HG03432 (cell line): ENCODE data around the gene PRKAG3.
"Not testable (repeated sequence)": the region's sequence is repeated elsewhere in the genome, so short reads cannot be mapped to it uniquely, and the experiment has no call there.

ENCODE experiments used
- ATAC-seq: cut with Tn5 transposase; IDR thresholded peaks from one replicate; pipeline ENCODE4 v1.9.1; 2021; ENCODE audit warnings: mild to moderate bottlenecking, moderate library complexity; ENCODE audit not compliant: unreplicated experiment

Gene PRKAG3

DNA sequence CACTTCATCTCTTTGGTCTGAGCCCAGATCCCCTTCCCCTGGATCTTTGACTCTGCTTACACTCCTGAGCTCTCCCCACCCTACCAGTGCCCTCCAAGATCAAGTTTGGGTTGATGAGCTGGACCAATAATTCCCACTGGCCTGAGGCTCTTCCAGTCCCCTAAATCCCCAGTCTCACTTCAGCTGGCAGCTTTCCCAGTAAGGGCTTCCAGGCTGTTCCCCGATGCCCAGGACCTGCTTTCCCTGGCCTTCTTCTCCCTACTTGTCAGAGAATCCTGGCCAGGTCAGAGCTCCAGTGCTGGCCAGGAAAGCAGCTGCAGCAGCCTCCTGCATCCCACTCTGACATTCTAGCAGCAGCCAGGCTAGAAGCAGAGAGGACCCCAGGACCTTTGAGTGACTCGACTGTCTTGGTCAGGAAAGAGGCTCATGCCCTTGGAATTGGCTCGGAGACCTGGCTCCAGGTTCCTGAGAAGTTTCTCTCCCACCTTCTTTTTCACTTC, 31.5 kb upstream of the PRKAG3 start:
- ATAC-seq = no peak

DNA sequence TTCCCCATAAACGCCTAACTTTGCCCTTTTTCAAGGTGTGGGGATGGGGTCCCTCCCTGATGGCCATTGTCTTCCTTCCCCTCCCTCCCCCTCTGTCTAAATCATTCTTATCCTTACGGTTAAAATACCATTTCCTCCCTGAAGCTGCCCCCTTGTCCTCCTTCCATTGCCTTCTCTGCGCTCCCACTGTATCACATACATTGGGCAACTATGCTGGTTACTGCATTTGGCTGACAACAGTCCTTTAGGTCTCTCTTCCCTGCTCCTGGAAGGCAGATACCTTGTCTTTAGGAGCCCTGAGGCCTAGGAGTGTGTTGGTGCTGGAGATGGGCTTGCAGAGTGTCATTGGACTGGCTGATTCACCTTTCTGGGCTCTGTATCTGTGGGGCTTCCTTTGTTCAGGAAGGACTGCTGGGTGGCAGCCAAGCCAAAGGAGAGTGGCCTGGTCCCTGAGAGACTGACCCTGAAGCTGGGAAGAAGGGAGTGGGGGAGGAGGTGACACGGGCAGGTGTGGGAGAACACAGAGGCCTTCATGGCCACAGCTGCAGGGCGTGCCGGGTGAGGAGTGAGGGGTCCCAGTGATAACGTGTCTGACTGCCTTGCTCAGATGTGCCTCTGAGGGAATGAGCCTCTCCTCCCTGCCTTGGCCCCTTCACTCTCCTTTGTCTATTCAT, 30.2 kb upstream of the PRKAG3 start:
- no peak for ATAC-seq

DNA sequence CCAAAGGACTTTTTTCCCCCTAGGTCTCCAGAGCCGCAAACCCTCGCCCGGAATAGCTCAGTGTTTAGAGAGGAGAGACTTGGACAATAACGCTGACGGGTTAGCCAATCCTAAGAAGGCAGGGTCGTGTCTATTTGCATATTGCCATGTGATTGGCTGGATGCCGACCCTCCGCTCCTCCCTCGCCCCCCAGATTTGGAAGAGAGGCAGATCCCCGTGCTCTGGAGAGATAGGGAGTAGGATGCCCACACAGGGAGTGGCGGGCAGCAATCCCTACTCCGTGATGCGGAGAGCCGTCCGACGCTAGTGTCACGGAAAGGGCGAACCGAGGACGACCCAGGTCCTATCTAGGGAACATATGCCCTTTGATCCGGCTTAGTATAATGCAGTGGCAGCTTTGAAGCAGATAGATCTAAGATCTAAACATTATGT, 29.4 kb upstream of the PRKAG3 start:
- no peak for ATAC-seq

DNA sequence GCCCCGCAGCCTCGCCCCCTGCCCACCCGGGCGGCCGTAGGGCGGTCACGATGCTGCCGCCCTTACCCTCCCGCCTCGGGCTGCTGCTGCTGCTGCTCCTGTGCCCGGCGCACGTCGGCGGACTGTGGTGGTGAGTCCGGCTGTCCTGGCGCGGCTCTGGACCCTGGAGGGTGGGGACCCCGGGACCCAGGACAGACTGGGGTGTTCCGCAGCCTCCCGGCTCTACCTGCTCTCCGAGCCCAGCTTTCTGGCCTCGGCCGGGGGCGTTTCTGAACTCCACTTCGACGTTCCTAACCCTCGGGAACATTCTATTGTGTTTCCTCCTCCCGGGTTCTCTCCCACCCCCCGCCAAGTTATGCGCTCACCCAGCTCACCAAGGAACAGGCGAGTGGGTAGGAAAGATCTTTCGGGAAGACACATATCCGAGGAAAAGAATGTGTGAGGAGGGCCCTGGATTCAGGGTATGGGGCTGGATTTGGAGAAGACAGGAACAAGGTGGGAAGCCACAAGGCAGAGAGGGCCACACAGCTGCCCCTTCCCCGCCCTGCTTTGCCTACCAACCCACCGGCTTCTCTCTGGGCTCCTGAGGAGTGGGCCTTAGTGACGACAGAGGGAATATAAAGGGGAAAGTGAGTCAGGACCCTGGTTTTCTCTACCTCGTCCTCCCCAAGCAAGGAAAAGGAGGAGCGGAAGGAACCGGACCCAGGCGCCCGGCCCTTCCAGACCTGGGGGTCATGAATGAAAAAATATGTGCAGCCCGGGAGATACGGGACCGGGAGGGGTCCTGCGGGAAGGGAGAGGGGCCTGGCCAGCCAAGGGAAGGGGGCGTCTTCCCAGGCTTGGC, 28.6 kb upstream of the PRKAG3 start:
- no peak for ATAC-seq

DNA sequence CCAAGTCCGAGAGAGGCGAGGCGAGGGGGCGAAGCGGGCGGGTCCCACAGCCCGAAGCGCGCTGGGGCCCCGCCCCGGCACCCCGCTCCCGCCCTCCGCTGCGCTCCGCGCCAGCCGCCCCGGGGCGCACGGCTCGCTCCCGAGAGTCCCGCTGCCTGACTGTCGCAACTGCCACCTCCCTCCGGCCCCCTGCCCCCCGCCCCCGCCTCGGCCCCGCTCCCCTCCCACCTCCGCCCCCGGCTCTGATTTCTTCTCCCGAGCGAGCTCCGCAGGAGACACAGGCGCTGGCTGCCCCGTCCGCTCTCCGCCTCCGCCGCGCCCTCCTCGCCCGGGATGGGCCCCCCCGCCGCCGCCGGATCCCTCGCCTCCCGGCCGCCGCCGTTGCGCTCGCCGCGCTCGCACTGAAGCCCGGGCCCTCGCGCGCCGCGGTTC, 28.0 kb upstream of the PRKAG3 start, which contains the start of gene WNT6:
TSS of gene WNT6 (plus strand) at position 250 of the 432 bp plus-strand sequence. CDS start 233 bp downstream, outside the sequence.
- no peak for ATAC-seq

DNA sequence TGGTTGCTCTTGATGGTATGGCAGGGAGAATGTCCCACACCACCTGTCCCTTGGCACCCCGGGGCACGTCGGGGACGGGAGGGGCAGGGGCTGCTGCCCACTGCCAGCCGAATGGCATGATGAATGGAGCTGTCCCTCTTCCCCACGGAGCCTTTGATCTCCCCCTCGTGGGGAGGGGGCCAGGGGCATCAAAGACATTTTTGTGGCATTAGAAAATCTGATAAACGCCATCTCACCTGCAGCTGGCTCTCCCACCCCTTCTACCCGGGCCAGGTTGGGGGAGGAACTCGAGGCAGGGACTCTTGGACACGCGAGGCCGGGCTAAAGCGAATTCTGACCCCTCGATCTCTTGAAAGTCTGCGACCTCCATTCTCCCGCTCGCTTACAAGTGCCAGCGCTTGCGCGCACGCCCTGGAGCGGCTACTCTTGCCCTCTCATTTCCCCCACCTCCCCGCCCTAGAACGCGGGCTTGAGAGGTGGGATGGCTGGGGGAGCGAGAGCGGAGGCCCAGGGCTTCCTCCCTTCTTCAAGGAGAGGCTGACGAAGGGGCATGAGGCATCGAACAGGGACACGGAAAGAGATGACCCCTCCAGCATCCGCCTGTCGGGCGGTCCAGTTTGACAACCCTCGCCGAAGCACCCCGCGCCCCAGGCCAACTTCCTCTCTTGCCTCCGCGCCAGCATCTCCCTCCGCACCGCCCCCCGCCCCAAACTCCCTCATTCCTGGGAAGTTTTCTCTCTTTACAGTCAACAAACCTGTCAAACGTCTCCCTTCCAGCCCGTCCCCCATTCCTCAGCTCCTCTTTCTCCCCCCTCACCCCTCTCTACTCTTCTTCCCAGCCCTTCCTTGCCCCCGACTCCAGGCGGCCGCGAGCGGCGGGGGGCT, 27.3 kb upstream of the PRKAG3 start:
- ATAC-seq = no peak

DNA sequence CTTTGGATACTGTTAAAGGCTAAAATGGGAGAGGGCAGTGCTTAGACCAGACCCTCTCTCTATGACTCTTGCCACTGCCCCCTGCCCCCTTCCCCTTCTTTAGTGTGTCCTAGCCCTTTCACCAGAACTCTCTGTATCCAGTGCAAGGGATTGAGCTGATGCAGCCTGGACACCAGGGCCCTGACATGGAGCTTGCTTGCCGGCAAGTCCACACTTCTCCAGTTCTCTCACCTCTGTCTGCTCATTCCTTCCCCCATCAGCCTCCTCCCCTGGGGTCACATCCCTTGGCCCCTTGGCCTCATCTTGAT, 26.5 kb upstream of the PRKAG3 start:
- no peak for ATAC-seq

DNA sequence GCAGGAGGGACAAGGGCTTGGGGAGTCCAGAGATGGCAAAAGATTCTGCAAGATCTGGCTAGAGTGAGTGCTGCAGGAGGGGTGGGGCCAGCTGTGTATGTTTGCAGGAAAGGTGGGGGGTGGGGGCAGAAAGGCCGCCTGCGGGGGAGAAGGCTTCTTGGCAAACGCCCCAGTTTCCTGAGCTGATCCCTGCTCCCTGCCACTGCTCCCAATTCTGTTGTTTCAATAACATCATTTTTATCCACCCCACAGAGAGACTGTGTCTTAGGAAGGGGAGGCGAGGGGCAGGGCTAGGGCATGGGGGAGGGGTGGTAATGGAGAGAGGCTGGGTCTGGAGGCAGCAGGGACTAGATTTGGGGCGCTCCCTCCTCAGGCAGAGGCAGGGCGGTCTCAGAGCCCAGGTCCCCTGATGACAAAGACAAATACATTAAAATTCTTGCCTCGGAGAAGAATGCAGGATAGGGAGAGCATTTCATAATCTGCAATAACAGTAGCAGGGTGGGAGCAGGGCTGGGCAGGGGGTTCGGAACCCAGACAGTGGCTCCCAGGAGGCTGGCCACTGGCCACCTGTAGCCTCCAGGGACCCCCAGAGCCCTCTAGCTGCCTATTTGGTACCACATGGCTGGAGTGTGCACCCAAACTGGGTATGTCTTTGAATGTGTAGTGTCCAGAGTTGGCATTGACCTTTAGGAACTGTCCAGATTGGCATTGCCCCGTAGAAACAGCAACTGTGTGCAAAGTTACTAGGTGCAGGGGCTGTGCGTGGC, 26.0 kb upstream of the PRKAG3 start:
- no peak for ATAC-seq

DNA sequence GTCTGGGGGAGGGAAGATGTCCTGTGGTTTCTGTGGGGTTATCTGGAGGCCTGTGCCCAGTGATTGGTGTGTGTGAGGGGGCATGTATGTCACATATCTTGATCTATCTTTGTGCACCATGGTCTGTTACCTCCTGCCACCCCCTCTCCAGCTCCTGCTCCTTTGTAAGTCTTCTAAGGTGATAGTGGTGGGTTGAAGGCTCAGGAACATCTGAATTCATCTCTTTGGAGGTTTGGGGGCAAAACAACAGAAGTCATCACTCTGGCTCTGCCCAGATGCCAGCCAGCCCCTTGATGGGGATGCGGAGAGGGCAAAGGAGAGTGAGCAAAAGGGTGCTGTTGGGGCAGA, 25.3 kb upstream of the PRKAG3 start:
- no peak for ATAC-seq

DNA sequence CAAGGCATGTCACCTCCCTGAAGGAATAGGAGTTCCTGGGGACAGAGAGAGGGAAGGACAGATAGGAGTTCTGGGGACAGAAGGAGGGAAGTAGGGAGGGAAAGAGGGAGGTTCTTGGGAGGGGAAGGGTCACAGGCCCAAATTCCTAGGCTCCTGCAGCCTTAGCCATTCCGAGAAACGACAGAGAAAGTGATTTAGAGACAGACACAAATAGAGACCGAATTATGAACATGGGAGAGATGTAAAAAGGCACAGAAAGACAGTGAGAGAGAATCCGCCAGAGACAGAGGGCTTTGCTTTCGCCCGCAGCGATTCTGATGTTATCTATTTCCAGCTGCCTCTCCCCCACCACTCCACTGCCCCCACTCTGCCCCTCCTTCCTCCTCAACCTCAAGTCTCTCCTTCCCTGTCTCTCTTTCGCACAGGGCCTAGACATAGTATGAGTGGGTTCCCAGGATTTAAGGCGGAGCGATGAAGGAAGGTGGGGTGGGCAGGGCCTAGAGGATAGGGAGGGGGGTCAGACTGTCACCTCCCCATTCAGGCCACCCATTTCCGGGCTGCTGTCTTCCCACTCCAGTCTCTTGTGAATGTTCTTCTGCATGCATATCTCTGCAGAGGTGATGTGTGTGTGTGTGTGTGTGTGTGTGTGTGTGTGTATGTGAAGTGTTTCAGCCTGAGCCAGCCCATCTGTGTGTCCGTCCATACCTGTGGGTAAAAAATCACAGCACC, 24.7 kb upstream of the PRKAG3 start:
- no peak for ATAC-seq

DNA sequence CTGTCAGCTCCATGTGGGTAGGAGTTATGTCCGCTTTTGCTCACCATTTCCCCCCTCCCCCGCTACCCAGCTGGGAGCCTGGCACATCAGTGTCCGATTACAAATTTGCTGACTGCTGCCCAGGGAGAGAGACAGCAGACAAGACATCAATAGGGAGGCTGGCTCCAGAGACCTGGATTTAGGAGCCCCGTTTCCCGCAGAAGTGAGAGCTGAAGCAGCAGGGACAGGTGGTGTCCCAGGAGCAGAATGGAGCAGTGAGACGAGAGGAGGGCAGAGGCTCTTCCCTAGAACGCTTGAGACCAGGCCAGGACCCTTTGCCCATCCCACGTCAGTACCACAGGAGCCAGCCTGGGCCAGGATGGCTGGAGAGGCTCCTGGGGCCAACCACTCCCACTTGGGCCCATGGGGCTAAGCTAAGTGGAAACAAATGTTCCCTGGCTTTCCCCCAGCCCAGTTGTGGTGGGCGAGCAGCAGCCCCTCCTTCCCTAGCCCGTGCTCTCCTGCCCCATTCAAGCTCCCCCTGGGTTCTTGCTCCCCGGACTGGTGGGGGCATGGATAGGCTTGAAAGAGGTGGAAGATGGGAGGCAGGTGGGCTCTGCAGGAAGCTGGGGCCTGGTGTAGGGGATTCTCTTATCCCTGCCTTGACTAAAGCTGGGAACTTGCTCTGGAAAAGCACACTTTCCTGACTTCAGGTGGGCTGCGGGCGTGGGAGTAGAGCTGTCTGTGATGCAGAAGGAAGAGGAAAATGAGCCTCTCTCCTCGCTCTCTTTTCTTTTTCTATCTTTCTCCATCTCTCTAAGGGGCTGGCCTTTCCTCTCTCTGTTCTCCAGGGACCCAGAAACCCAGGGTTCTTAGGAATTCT, 23.9 kb upstream of the PRKAG3 start:
- no peak for ATAC-seq

DNA sequence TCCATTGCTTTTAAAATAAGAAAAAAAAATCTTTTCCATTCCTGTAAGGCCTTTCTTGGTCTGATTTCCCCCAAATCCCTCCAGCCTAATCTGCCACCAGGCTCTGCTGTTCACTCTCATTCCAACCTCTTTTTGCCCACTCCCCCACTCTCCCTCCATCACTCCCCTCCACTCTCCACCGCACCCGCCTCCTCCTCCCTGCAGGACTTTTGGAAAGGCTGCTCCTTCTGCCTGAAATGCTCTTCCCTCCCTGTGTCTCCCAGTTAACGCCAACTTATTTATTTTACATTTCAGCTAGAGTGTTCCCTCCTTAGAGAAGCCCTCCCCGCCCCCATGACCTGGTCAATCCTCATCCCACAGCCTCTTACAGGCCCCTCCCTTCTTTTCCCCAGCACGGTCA, 23.3 kb upstream of the PRKAG3 start:
- no peak for ATAC-seq

DNA sequence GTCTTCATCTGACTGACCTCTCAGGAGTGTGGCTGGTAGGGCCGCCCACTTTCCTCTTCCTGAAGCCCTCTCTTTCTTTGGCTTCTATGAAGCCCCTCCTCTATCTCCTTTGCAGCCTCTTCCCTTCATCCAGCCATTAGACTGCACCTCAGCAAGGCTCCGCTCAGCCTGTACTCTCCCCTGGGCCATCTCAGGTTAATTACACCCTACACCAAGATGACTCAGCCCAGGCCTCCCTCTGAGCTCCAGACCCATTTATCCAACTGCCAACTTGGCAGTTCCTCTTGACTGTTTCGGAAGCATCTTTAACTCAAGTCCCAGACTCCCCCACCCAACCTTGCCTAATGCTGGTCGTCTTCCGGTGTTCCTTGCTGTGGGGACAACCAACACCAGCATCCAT, 22.2 kb upstream of the PRKAG3 start:
- ATAC-seq = no peak

DNA sequence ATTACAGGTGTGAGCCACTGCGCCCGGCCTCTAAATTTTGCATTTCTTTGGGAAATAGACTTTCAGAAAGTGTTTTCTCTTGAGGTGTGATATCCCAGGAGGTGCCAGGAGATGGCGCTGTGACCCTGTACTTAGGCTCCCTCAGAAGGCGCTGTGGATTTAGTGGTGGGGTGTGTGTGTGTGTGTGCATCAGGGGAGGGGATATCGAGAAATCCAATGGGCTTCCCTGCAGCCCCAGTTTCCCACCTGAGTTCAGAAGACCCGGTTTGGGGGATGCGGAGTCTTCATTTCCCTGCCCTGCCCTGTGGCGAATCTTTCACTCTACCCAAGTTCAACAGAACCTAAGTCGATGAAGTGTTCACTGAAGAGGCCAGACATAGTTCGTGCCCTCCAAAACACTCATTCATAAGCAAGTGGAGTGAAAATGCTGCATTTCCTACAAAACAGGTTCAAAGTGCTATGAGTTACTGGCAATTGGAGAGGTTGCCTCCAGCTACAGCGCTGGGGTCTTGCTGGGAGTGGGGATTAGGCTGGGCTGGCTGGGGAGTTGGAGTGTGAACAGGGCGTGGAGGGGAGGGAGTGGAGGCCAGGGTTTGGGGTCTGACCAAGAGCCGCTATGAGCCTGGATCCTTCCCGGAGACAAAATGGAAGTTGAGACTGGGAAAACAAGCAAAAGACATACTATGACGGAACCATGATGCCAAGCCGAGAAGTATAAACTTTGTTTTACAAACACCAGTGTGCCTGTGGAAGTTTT, 21.5 kb upstream of the PRKAG3 start:
- ATAC-seq = peak; percentile 47

DNA sequence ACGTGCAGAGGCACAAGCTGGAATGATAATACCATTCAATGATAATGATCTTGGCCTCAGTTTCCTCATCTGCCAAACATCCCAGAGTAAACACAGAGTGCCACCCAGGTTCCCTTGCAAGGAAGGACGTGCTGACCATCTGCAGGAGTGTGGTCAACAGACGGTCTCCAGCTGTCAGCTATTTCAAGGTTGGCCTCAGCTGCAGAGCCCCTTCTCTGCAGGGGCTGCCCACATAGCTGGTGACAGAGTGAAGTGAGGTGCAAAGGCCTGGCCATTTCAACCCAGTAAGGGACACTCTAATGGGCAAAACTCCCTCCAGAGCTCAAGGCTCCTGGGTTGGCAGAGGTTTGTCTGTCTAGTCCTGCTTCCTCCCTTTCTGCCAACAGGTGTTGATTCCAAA, 19.7 kb upstream of the PRKAG3 start:
- no peak for ATAC-seq

DNA sequence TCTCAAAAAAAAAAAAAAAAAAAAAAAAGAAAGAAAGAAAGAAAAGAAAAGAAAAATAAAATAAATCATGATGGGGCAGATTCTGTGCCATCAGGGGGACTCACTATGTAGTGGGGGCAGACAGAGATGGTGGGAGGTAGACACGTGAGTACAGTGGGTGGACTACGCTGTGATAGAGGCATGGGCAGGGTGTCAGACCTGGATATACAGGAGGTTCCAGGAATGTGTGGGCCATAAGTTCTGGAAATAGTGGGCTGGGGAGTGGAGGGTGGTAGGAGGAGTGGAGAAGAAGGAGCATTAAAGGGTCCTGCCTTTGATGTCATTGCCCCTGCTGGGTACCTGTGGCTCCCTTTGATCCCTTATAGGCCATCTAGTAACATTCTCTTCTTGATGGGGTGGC, 19.2 kb upstream of the PRKAG3 start:
- ATAC-seq = no peak

DNA sequence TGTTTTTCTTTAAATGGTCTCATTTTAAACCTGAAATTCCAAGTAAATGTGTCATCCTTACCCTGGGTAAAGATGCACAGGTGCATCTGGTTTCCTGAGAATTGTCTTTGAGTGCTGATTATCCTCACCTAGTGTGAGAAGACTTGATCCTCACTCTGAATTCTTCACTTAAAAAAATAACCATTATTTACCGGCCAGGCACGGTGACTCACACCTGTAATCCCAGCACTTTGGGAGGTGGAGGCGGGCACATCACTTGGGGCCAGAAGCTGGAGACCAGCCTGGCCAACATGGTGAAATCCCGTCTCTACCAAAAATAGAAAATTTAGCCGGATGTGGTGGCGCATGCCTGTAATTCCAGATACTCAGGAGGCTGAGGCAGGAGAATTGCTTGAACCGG, 18.1 kb upstream of the PRKAG3 start:
- ATAC-seq = no peak

DNA sequence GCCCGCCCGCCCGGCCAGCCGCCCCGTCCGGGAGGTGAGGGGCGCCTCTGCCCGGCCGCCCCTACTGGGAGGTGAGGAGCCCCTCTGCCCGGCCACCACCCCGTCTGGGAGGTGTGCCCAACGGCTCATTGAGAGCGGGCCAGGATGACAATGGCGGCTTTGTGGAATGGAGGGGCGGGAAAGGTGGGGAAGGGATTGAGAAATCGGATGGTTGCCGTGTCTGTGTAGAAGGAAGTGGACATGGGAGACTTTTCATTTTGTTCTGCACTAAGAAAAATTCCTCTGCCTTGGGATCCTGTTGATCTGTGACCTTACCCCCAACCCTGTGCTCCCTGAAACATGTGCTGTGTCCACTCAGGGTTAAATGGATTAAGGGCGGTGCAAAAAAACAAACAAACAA, 15.4 kb upstream of the PRKAG3 start:
- ATAC-seq = not testable (repeated sequence)
